Measurements from ENCODE around the gene TMSB15B.
"Not testable (repeated sequence)": the region's sequence is repeated elsewhere in the genome, so short reads cannot be mapped to it uniquely, and the experiment has no call there.

- not testable (repeated sequence) for TF ChIP-seq CTCF (conservative IDR thresholded peaks at IDR 0.05; ENCODE audit: low read length); EZH2phosphoT487 (IDR thresholded peaks at IDR 0.05; ENCODE audit: borderline replicate concordance, low read depth, low read length)
Observed at GRCh38 chrX:103920515-103920914, 41.9 kb upstream of the TMSB15B start.

Data from OCI-LY7 (cell line).